Activated CD4-positive, alpha-beta T cell treated with anti-CD3 and anti-CD28 coated beads, Interleukin-2, Interleukin-4, amounts not matched to agents 100 ng/mL and 50 ng/mL, durations not matched to agents 16 hours and 8 hours (primary cell): ENCODE results near the gene ACD.
A peak's percentile ranks its signal among the peaks of the same experiment; 100 is the strongest.

ENCODE experiments used
- DNase-seq: peaks from one replicate; pipeline ENCODE4 v3.0.0-alpha.2; 2020; ENCODE audit warnings: low spot score

Gene ACD

GRCh38 chr16:67661886-67662652 is 2.0 kb upstream of the ACD start:
- no peak for DNase-seq

- no peak for DNase-seq
Measured at GRCh38 chr16:67661101-67661761, 1.2 kb upstream of the ACD start.

- peak; percentile 98 for DNase-seq
Measured at GRCh38 chr16:67660564-67661028, 536 bp upstream of the ACD start, which contains the start of gene PARD6A. TSS of gene PARD6A (plus strand) at chr16:67660960. CDS start at chr16:67661039, 79 bp downstream.

GRCh38 chr16:67658849-67659674 is 998 bp downstream of the ACD start:
- DNase-seq = no peak

- no peak for DNase-seq
Measured at GRCh38 chr16:67657751-67658518, 2.1 kb downstream of the ACD start.

- DNase-seq = no peak
Measured at GRCh38 chr16:67657017-67657608, 2.9 kb downstream of the ACD start.

GRCh38 chr16:67656344-67657016 is 3.6 kb downstream of the ACD start:
- DNase-seq = no peak

- no peak for DNase-seq
Measured at GRCh38 chr16:67655363-67655762, 4.7 kb downstream of the ACD start.

- no peak for DNase-seq
Measured at GRCh38 chr16:67654403-67654911, 5.6 kb downstream of the ACD start.

- no peak for DNase-seq
Measured at GRCh38 chr16:67653789-67654402, 6.2 kb downstream of the ACD start.

GRCh38 chr16:67653128-67653788 is 6.8 kb downstream of the ACD start:
- no peak for DNase-seq

GRCh38 chr16:67652578-67653127 is 7.4 kb downstream of the ACD start:
- DNase-seq = no peak

GRCh38 chr16:67651847-67652246 is 8.2 kb downstream of the ACD start:
- no peak for DNase-seq

- no peak for DNase-seq
Measured at GRCh38 chr16:67651039-67651438, 9.0 kb downstream of the ACD start.

GRCh38 chr16:67650023-67650422 is 10.0 kb downstream of the ACD start:
- DNase-seq = no peak

GRCh38 chr16:67649494-67649931 is 10.5 kb downstream of the ACD start:
- no peak for DNase-seq

GRCh38 chr16:67648764-67649407 is 11.2 kb downstream of the ACD start:
- no peak for DNase-seq

GRCh38 chr16:67648088-67648763 is 11.8 kb downstream of the ACD start:
- DNase-seq = no peak
